Measurements from ENCODE around the gene ADCY2. TPM values are rescaled to one million over a fixed set of nuclear protein-coding genes. Genes with fewer than 3 reads are reported as not detected.
A peak's percentile ranks its signal among the peaks of the same experiment; 100 is the strongest.

ADCY2 gene
- total RNA-seq, 1 experiment from 2014 or later: 31.3 TPM

- H4K91ac ChIP-seq (ENCODE audit: insufficient read length, low read depth, low read length): no peak overlapping the region
- no peak overlapping the region for H3T11ph ChIP-seq (ENCODE audit: low read length)
- H3K27ac Mint-ChIP-seq: peak overlapping the region; percentile 1 to 59 (median 1); a peak in 3 of 7 replicates
- H3K4me3 Mint-ChIP-seq: peak overlapping the region; percentile 90 to 97
- no peak overlapping the region for H3K4ac ChIP-seq (ENCODE audit: low read depth, low read length)
- H3K27me3 ChIP-seq (ENCODE audit: insufficient read depth, low read length): no peaks in the 10 kb centered on the region
- no peak overlapping the region for H2BK120ac ChIP-seq (ENCODE audit: low read depth, low read length, poor library complexity, severe bottlenecking)
- no peak overlapping the region for H3K14ac ChIP-seq (ENCODE audit: insufficient read depth, low read length)
- no peak overlapping the region for H3K18ac ChIP-seq (ENCODE audit: insufficient read length, low read depth, low read length)
- peaks cover 18 to 19% of the 10 kb centered on the region in 2 experiments for H3K4me1 Mint-ChIP-seq
- no peak overlapping the region for H3K56ac ChIP-seq (ENCODE audit: insufficient read length, low read depth, low read length)
- H2BK5ac ChIP-seq (ENCODE audit: insufficient read length, low read length): no peak overlapping the region
- H4K20me1 ChIP-seq (ENCODE audit: control insufficient read depth, insufficient read depth, insufficient read length): no peaks in the 10 kb centered on the region
- no peak for TF ChIP-seq CTCF (conservative IDR thresholded peaks at IDR 0.05)
- H3K9me3 Mint-ChIP-seq: no peaks in the 10 kb centered on the region
- DNase-seq: no peak
- H3K23ac ChIP-seq (ENCODE audit: insufficient read length, low read depth, low read length): no peak overlapping the region
- peak overlapping the region; percentile 75 for H3K4me2 ChIP-seq (ENCODE audit: insufficient read depth, insufficient read length, low read length)
- no peaks in the 10 kb centered on the region for H3K4me1 ChIP-seq (ENCODE audit: insufficient read depth, low read length)
- H2BK12ac ChIP-seq (ENCODE audit: insufficient read length, low read depth, low read length): no peak overlapping the region
- no peak overlapping the region for H2AK5ac ChIP-seq (ENCODE audit: insufficient read length, low read length)
- H3K27ac ChIP-seq (ENCODE audit: insufficient read length, low read depth, low read length): no peak overlapping the region
- H2BK15ac ChIP-seq (ENCODE audit: low read depth, low read length): no peak overlapping the region
- no peak overlapping the region for H2AFZ ChIP-seq (ENCODE audit: low read length)
- peaks cover 4% of the 10 kb centered on the region for H3K23me2 ChIP-seq (ENCODE audit: insufficient read length, low read depth, low read length, poor library complexity, severe bottlenecking)
- H4K5ac ChIP-seq (ENCODE audit: insufficient read length, low read depth, low read length): no peak overlapping the region
- no peaks in the 10 kb centered on the region for H3K27me3 Mint-ChIP-seq (ENCODE audit: low read depth)
- no peak overlapping the region for H4K8ac ChIP-seq (replicated peaks; ENCODE audit: insufficient read length, low read depth, low read length)
- H3K9ac ChIP-seq (ENCODE audit: extremely low read depth, insufficient read length, low read length): peak overlapping the region; percentile 31
- H3K9me3 ChIP-seq (ENCODE audit: control insufficient read depth, low read depth, low read length): no peaks in the 10 kb centered on the region
- H3K79me2 ChIP-seq (ENCODE audit: insufficient read depth, low read length): peaks cover 18% of the 10 kb centered on the region
- H3K36me3 Mint-ChIP-seq (ENCODE audit: insufficient read depth in 1 of 3, low read depth in 3 of 3): peaks cover 4 to 44% (median 32%) of the 10 kb centered on the region in 3 experiments; a peak in 6 of 7 replicates
- H3K79me1 ChIP-seq (ENCODE audit: insufficient read depth, low read depth, low read length, poor library complexity, severe bottlenecking): no peaks in the 10 kb centered on the region
- no CpG with 5 or more reads among the region's 8 CpGs for WGBS (ENCODE audit: extremely low coverage, insufficient read length, low lambda C conversion rate)
- no peak overlapping the region for H2BK20ac ChIP-seq (ENCODE audit: low read depth, low read length, poor library complexity, severe bottlenecking)
These were observed 472.5 kb downstream of the ADCY2 start for GRCh38 chr5:7868427-7868772.

Data from H9 (cell line).